Heart left ventricle (tissue), 16 donors: ENCODE measurements around the gene SOX14. TPM values are rescaled to one million over a fixed set of nuclear protein-coding genes. Genes with fewer than 3 reads are reported as not detected.

Source experiments
- ATAC-seq, 4 donors: fragments of 200-7000 bp; cut with Tn5 transposase; one replicate each; pipeline ENCODE4 v1.9.1; 2020 to 2022; ENCODE audit warnings: moderate library complexity in 4 of 4, mild to moderate bottlenecking in 3 of 4, moderate number of reproducible peaks in 1 of 4
- DNase-seq, 5 donors: peaks; one replicate each; pipeline ENCODE4 v3.0.0-alpha.2; 2020
- H3K27ac ChIP-seq, 12 donors: fragments of 200-600 bp; sonication (generic) in 4 of 12; one replicate each; pipeline versions ENCODE4 v1.5.0 to v1.8.0; 2016 to 2022; ENCODE audit warnings: mild to moderate bottlenecking in 2 of 12
- H3K27me3 ChIP-seq, 9 donors: fragments of 200-600 bp; sonication (generic) in 2 of 9; one replicate each; pipeline versions ENCODE4 v1.5.1 to v1.8.0; 2016 to 2022; ENCODE audit warnings: mild to moderate bottlenecking in 3 of 9
- H3K36me3 ChIP-seq, 9 donors: fragments of 200-600 bp; sonication (generic) in 2 of 9; one replicate each; pipeline versions ENCODE4 v1.5.0 to v1.8.0; 2018 to 2022; ENCODE audit warnings: mild to moderate bottlenecking in 2 of 9
- H3K4me1 ChIP-seq, 12 donors: fragments of 200-600 bp; sonication (generic) in 4 of 12; one replicate each; pipeline versions ENCODE4 v1.5.0 to v1.8.0; 2016 to 2022; ENCODE audit warnings: mild to moderate bottlenecking in 3 of 12
- H3K4me3 ChIP-seq, 12 donors: fragments of 200-600 bp; sonication (generic) in 4 of 12; one replicate each; pipeline versions ENCODE4 v1.5.0 to v1.8.0; 2017 to 2022; ENCODE audit warnings: mild to moderate bottlenecking in 9 of 12, moderate library complexity in 4 of 12
- H3K9me3 ChIP-seq, 12 donors: fragments of 200-600 bp; sonication (generic) in 4 of 12; one replicate each; pipeline versions ENCODE4 v1.5.0 to v1.8.0; 2016 to 2022; ENCODE audit warnings: mild to moderate bottlenecking in 1 of 12
- POLR2A ChIP-seq, 2 donors: fragments of 450-650 bp; IDR thresholded peaks; one replicate each; pipeline ENCODE4 v1.6.1; 2017; ENCODE audit warnings: antibody characterized with exemption in 2 of 2, mild to moderate bottlenecking in 2 of 2, moderate library complexity in 2 of 2
- WGBS, 4 donors: extraction: QIAGEN DNeasy Blood & Tissue Kit in 2 of 4; methylation state at CpG; one replicate each; pipeline versions ENCODE4 v1.1.5 to v1.1.7; 2013 to 2018; 5-methylcytosine and 5-hydroxymethylcytosine counted together
- intact Hi-C, 10 donors: fragments of 100-400 bp; cut with DNase I; formaldehyde crosslinking; loops; one replicate each; pipeline versions ENCODE4 v1.11.1 to v1.14.2; 2022
- polyA plus RNA-seq, 2 donors: library from polyadenylated mRNA; stranded (reverse); fragments of 200-250 nt; gene quantifications; one replicate each; pipeline ENCODE4 v1.2.3, GENCODE V29; 2013
- total RNA-seq, 9 donors: library from RNA; depleted of rRNA in 2 of 9; stranded (reverse); fragments of >200 nt in 2 of 9; fragmentation: NEBNext Ultra II Directional in 3 of 9; extraction: Animal tissue kit (Norgen Biotek cat#: 25700) in 3 of 9; gene quantifications; one replicate each; pipeline versions ENCODE4 v1.1.0 to v1.2.4, GENCODE V29; 2016 to 2023
- TF ChIP-seq, protein P1 (sequence below), 12 donors: fragments of 200-600 bp; sonication (generic) in 4 of 12; IDR thresholded peaks; one replicate each; pipeline versions ENCODE4 v1.5.0 to v1.8.0; 2018 to 2022; ENCODE audit warnings: antibody characterized with exemption in 12 of 12, mild to moderate bottlenecking in 5 of 12
- donor health status: ischemic (EF 13 %, LVEDD 7.1; RV severe dilation, severe dysfunction).
- donor health status: healthy with polysubstance abuse.
- donor health status: DM: no; HTN: yes; CAD: no.
- donor health status: DM: no; HTN: no; CAD: no.
- donor health status: ischemic (EF 25% LVEDD 6.9; RV normal size, moderate dysfunction).
- donor health status: ischemic (EF 25% LVEDD 5.7; RV mildly dilated, moderate dysfunction).
- donor health status: healthy.
- donor health status: DM: yes; HTN: yes; CAD: no.
- donor health status: ischemic (EF 35%, LVEDD 5.7; RV mildly dilated, moderate dysfunction).
- donor health status: nonischemic (EF 11% LVEDD 7.7; RV severe dilation, severe dysfunction).
- donor health status: DM: yes; HTN: yes; CAD: no.
- donor health status: PGD.
- donor health status: ischemic (EF 29% LVEDD 5.4; RV normal size, mild dysfunction).
- donor health status: nonischemic (EF 23%, LVEDD 6.1; RV moderate dilation, normal function).

Gene SOX14
- total and polyA plus RNA-seq, 11 donors, result not detected

DNA sequence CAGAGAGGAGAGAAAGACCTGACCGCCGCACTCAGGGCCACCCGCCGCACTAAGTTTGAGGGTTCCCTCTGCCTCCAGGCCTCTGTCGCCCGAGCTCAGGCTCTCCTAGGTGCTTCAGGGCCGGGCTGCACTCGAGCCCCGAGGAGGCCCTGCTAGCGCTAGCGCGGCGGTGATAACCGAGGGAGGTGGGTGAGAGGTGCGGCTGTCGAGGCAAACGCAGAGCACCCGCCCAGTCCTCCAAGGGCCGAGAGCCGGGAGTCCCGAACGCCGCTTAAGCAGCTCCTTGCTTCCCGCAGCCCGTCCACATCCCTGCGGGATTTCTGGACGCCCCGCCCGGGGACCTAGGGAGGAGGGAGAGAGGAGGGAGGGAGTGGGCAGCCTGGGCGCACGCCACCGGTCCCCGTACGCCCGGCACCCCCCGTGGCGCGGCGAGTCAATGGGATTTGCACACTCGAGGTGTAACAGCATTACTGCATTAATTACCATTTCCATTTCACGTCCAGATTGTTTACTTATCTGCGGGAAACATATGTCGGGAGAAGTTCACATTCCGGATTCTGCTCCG is 6.8 kb downstream of the SOX14 start:
- ATAC-seq, result peak in 1 of 4 donors; percentile 27
- no peak for DNase-seq
- Histone ChIP-seq H3K9me3 (no peaks in the 10 kb centered on the region), H3K27me3 (peaks cover 44 to 100% (median 87%) of the 10 kb centered on the region in 9 donors), H3K4me1 (peaks cover 0 to 42% (median 24%) of the 10 kb centered on the region in 12 donors), H3K4me3 (peak overlapping the region; percentile 5 to 38 (median 20)), H3K27ac (no peak overlapping the region), H3K36me3 (no peaks in the 10 kb centered on the region)
- TF ChIP-seq, protein P1, sequence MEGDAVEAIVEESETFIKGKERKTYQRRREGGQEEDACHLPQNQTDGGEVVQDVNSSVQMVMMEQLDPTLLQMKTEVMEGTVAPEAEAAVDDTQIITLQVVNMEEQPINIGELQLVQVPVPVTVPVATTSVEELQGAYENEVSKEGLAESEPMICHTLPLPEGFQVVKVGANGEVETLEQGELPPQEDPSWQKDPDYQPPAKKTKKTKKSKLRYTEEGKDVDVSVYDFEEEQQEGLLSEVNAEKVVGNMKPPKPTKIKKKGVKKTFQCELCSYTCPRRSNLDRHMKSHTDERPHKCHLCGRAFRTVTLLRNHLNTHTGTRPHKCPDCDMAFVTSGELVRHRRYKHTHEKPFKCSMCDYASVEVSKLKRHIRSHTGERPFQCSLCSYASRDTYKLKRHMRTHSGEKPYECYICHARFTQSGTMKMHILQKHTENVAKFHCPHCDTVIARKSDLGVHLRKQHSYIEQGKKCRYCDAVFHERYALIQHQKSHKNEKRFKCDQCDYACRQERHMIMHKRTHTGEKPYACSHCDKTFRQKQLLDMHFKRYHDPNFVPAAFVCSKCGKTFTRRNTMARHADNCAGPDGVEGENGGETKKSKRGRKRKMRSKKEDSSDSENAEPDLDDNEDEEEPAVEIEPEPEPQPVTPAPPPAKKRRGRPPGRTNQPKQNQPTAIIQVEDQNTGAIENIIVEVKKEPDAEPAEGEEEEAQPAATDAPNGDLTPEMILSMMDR (IDR thresholded peaks at IDR 0.05), result no peak
- TF ChIP-seq POLR2A (IDR thresholded peaks at IDR 0.05), result no peak
- intact Hi-C loops, result no loop called here
- 1% methylated on average over 21 to 45 of the region's 45 CpGs for WGBS, 4 donors

DNA sequence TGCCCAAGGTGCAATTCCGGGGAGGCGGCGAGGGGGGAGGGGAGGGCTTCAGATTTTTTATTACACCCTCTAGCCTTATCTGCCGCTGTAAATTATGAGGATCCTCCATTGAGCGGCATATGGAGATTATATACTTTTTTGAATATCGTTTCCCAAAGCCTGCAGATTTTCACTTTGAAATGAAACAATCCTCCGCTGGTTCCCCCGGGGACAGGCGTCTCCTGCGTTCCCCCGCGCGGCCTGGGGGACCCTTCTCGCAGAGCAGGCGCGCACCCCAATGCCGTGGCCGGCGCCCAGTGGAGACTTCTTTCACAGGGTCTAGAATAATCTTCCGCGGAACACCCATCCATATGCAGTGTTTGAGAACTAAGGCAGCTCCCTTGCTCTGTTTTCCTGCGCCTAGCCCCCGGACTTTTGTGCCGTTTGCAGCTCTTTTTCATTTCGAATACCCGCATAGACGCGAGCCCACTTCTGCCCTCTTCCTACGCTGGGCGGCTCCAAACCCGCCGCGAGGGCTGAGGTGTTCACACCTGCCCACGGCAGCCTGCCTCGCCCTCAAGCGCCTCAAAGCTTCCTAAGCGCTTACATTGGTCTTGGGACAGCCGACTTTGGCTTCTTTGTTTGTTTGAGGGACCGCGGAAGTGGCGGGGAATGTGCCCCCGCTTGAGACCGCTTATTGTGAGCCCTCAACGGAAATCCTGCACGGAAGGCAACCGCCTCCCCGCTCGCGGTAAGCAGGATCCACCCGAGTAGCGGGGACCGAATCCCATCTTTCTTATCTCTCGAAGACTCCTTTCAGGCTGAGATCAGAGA is 7.5 kb downstream of the SOX14 start:
- no peak for ATAC-seq
- no peak for DNase-seq
- no peak overlapping the region for H3K27ac ChIP-seq
- 1 to 4% (median 3%) methylated on average over 38 to 53 of the region's 53 CpGs for WGBS, 4 donors
- peaks cover 42 to 100% (median 80%) of the 10 kb centered on the region in 9 donors for H3K27me3 ChIP-seq
- peaks cover 0 to 42% (median 24%) of the 10 kb centered on the region in 12 donors for H3K4me1 ChIP-seq
- TF ChIP-seq, protein P1 (IDR thresholded peaks at IDR 0.05), result no peak
- TF ChIP-seq POLR2A (IDR thresholded peaks at IDR 0.05), result no peak
- H3K4me3 ChIP-seq, result peak overlapping the region in 11 of 12 donors; percentile 5 to 38 (median 22)
- intact Hi-C loops, result no loop called here
- H3K36me3 ChIP-seq, result no peaks in the 10 kb centered on the region
- no peaks in the 10 kb centered on the region for H3K9me3 ChIP-seq

DNA sequence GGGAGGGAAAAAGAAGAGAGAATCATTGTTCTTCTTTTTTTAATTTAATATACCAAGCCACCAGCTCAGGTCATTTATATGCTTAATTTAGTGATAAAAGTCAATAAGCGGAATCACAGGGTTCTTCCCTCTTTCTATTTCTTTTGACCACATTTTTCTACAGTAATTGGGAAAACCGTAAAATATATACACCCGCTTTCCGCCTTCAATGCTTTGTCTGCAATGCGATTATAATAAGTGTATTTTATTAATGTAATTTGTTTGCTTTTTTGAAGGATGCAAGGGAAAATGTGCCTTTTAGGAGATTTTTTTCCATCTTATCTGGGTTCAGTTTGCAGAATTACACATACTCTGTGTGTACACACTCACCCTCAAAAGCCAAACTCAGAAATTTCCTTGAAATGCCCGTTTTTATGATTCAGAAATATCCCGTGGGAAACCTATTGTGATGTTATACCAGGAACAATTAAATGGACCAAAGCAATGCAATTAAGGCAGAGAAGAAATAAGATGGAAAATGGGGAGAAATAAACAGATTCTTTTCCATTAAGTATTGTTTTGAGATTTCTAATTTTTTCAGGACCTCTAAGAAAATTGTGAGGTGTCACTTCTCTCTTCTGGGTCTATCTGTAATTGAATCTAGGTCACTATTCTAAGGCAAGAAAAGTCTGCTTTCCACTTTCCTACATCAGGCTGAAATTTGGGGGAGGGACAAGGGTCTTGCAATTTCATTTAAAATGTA is 8.3 kb downstream of the SOX14 start:
- Histone ChIP-seq H3K27ac (no peak overlapping the region), H3K9me3 (no peaks in the 10 kb centered on the region), H3K4me3 (no peak overlapping the region), H3K36me3 (no peaks in the 10 kb centered on the region), H3K27me3 (peaks cover 38 to 96% (median 72%) of the 10 kb centered on the region in 9 donors), H3K4me1 (peaks cover 0 to 41% (median 24%) of the 10 kb centered on the region in 12 donors)
- DNase-seq (no peak), ATAC-seq (no peak)
- TF ChIP-seq, protein P1 (IDR thresholded peaks at IDR 0.05), result no peak
- intact Hi-C loops, result no loop called here
- WGBS, 4 donors, result 9 to 17% (median 10%) methylated on average over 7 of the region's 7 CpGs

DNA sequence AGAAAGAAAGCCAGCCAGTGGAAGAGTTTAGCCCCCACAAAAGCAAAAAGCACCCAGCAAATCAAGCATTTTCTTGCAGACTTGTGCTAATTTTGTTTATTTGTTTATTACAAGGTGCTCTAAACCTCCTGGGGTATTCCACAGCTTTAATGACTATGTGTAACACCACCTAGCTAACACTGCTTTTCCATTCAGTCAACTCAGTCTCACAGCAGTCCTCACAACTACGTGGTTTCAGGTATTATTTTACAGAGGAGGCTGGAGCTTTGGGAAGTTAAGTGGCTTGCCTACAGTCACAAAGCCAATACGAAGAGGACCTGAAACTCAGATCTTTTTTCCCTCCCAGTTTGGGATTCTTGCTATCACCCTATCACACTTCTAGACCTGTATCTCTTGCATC is 14.8 kb downstream of the SOX14 start:
- DNase-seq (no peak), ATAC-seq (no peak)
- intact Hi-C loops, result no loop called here
- Histone ChIP-seq H3K36me3 (no peaks in the 10 kb centered on the region), H3K27ac (no peak overlapping the region), H3K4me3 (no peak overlapping the region), H3K9me3 (no peaks in the 10 kb centered on the region), H3K27me3 (peaks cover 0 to 56% (median 17%) of the 10 kb centered on the region in 9 donors), H3K4me1 (no peaks in the 10 kb centered on the region)
- WGBS, 4 donors, result 7 to 14% (median 10%) methylated on average over 2 of the region's 2 CpGs
- no peak for TF ChIP-seq POLR2A (IDR thresholded peaks at IDR 0.05)
- TF ChIP-seq, protein P1 (IDR thresholded peaks at IDR 0.05), result no peak
